K562 (cell line): ENCODE measurements around the gene BMP8B. TPM values are rescaled to one million over a fixed set of nuclear protein-coding genes. Genes with fewer than 3 reads are reported as not detected.

Source experiments
- ATAC-seq: fragments of 200-7000 bp; cut with Tn5 transposase; 3 replicates; pipeline ENCODE4 v1.9.1; 2020; ENCODE audit warnings: moderate library complexity
- BruUV-seq: library from RNA; stranded (reverse); fragments of 400-500 nt; replicated peaks from 2 replicates; lab custom pipeline; 2021; lab: Mats Ljungman, UMichigan
- CTCF ChIA-PET: fragments of 300-600 bp; formaldehyde crosslinking; extraction: SDS; loops from one replicate; lab custom pipeline; 2021; ENCODE audit warnings: low intra/inter-chr PET ratio; lab: Yijun Ruan, JAX
- POLR2A ChIA-PET: fragments of 300-600, 350-650 bp; sonication (Branson Sonifier 250); formaldehyde crosslinking; extraction: SDS; loops from one replicate; lab custom pipeline; 2021; ENCODE audit warnings: antibody characterized with exemption, inconsistent platforms; lab: Yijun Ruan, JAX
- DNase-seq, 4 experiments: peaks; one replicate each; pipeline versions ENCODE4 v3.0.0 to v3.0.0-alpha.2; 2011 to 2018; ENCODE audit warnings: low spot score in 3 of 4, mixed read lengths in 3 of 4; ENCODE audit errors: extremely low read depth in 1 of 4
- FAIRE-seq: peaks from 2 replicates; lab custom pipeline; 2011; peaks lifted over from hg19 to GRCh38; lab: Jason Lieb, UNC
- H2AFZ ChIP-seq: 2 replicates; pipeline ENCODE4 v1.6.0; 2011; ENCODE audit warnings: low read depth, low read length, control low read depth, inconsistent platforms
- H3K27ac ChIP-seq: fragments of 200-600 bp; 3 replicates; pipeline ENCODE4 v1.8.0; 2011; ENCODE audit warnings: low read depth, mild to moderate bottlenecking, control low read depth, inconsistent platforms, low read length, moderate library complexity, mixed read lengths; ENCODE audit errors: extremely low read depth
- H3K27me3 ChIP-seq, 2 experiments: fragments of 300-600 bp in 1 of 2; 2 replicates in 1 of 2; 3 replicates in 1 of 2; pipeline versions ENCODE4 v1.6.0 to v1.8.0; 2011; ENCODE audit warnings: inconsistent platforms in 2 of 2, low read length in 2 of 2, mild to moderate bottlenecking in 1 of 2, mixed read lengths in 1 of 2, moderate library complexity in 1 of 2; ENCODE audit not compliant: control insufficient read depth in 2 of 2, insufficient read depth in 2 of 2
- H3K36me3 ChIP-seq: fragments of 300-600 bp; 3 replicates; pipeline ENCODE4 v1.8.0; 2011; ENCODE audit warnings: mild to moderate bottlenecking, low read length, inconsistent platforms; ENCODE audit not compliant: control insufficient read depth, insufficient read depth
- H3K4me1 ChIP-seq, 2 experiments: fragments of 200-600 bp in 1 of 2; replicated peaks in 1 of 2; 2 replicates in 1 of 2; 3 replicates in 1 of 2; pipeline versions ENCODE4 v1.5.1 to v1.8.0; 2011; ENCODE audit warnings: inconsistent platforms in 2 of 2, low read length in 2 of 2, mild to moderate bottlenecking in 1 of 2, mixed read lengths in 1 of 2, moderate library complexity in 1 of 2; ENCODE audit not compliant: control insufficient read depth in 2 of 2, insufficient read depth in 2 of 2
- H3K4me2 ChIP-seq: 2 replicates; pipeline ENCODE4 v1.6.1; 2011; ENCODE audit warnings: low read length, control low read depth, inconsistent platforms, mixed read lengths; ENCODE audit not compliant: insufficient read depth
- H3K4me3 ChIP-seq: fragments of 200-600 bp; sonication (generic), shearing (Covaris generic); 2 replicates; pipeline ENCODE4 v1.5.1; 2016; ENCODE audit warnings: control low read depth, inconsistent platforms
- H3K79me2 ChIP-seq: fragments of 200-600 bp; 3 replicates; pipeline ENCODE4 v1.8.0; 2011; ENCODE audit warnings: low read length, inconsistent platforms; ENCODE audit not compliant: control insufficient read depth, insufficient read depth
- H3K9ac ChIP-seq, 2 experiments: 2 replicates each; pipeline versions ENCODE4 v1.6.0 to v1.6.1; 2011; ENCODE audit warnings: low read depth in 2 of 2, low read length in 2 of 2, control low read depth in 1 of 2, inconsistent platforms in 1 of 2, mild to moderate bottlenecking in 1 of 2, mixed read lengths in 1 of 2; ENCODE audit not compliant: insufficient read depth in 1 of 2
- H3K9me1 ChIP-seq: one replicate; pipeline ENCODE4 v1.6.0; 2011; ENCODE audit warnings: inconsistent platforms, mild to moderate bottlenecking, low read length, moderate library complexity; ENCODE audit not compliant: control insufficient read depth, insufficient read depth
- H3K9me3 ChIP-seq: replicated peaks from 2 replicates; pipeline ENCODE4 v1.5.1; 2011; ENCODE audit warnings: low read depth, low read length, inconsistent platforms; ENCODE audit not compliant: control insufficient read depth, insufficient read depth
- H4K20me1 ChIP-seq: replicated peaks from 2 replicates; pipeline ENCODE4 v1.6.1; 2011; ENCODE audit warnings: low read length, inconsistent platforms, mixed read lengths; ENCODE audit not compliant: control insufficient read depth, insufficient read depth
- CEBPB ChIP-seq: fragments of 450-650 bp; IDR thresholded peaks from 2 replicates; pipeline ENCODE4 v1.6.1; 2016; ENCODE audit warnings: missing genetic modification characterization, missing compliant biosample characterization
- ZNF512 ChIP-seq: IDR thresholded peaks from 2 replicates; pipeline ENCODE4 v1.6.1; 2016; ENCODE audit warnings: missing genetic modification characterization, missing compliant biosample characterization
- WGBS: fragments of 100-300 bp; shearing (Covaris generic); methylation state at CpG from one replicate; pipeline ENCODE4 v1.1.6; 2016; ENCODE audit warnings: low coverage, mixed read lengths; ENCODE audit not compliant: insufficient coverage; ENCODE audit errors: missing lambda C conversion rate; 5-methylcytosine and 5-hydroxymethylcytosine counted together
- in situ Hi-C: fragments of 300-500 bp; cut with MboI; formaldehyde crosslinking; loops from 4 replicates; pipeline ENCODE4 v1.15.0; 2018; ENCODE audit warnings: inconsistent platforms, mixed read lengths
- intact Hi-C: fragments of 100-400 bp; cut with micrococcal nuclease; formaldehyde crosslinking; loops from 2 replicates; pipeline ENCODE4 v1.14.2; 2022
- polyA plus RNA-seq, 8 experiments: library from polyadenylated mRNA; depleted of rRNA in 4 of 8; stranded (reverse) in 5 of 8; unstranded in 3 of 8; fragments of >200 nt; fragmentation: Nextera tagmentation in 2 of 8; fragmentation: Illumina TruSeq in 1 of 8; extraction: Ambion mirVana in 2 of 8; extraction: Trizol in 1 of 8; gene quantifications; 2 replicates each; pipeline versions ENCODE4 v1.2.1 to v1.2.3, GENCODE V29; 2011 to 2014; ENCODE audit warnings: inconsistent platforms in 1 of 8, missing spikeins in 1 of 8
- total RNA-seq, 7 experiments: library from RNA; depleted of rRNA in 6 of 7; stranded (reverse); fragments of >200 nt in 6 of 7; fragmentation: Illumina TruSeq in 2 of 7; extraction: Trizol in 2 of 7; gene quantifications; 2 replicates each; pipeline versions ENCODE4 v1.2.1 to v1.2.3, GENCODE V29; 2011 to 2021; ENCODE audit warnings: low replicate concordance in 1 of 7
- TF ChIP-seq, protein P1 (sequence below), 2 experiments: fragments of 450-650 bp in 1 of 2; sonication (generic) in 1 of 2; formaldehyde crosslinking in 1 of 2; IDR thresholded peaks; 2 replicates each; pipeline versions ENCODE4 v1.7.1 to v1.9.0; 2016 to 2022; ENCODE audit warnings: inconsistent platforms in 1 of 2, mild to moderate bottlenecking in 1 of 2, missing genetic modification reagents in 1 of 2

The BMP8B gene
- total and polyA plus RNA-seq, 9 of the 15 experiments (the other 6 are each of a cell fraction or from before 2014, with no cell fraction given): 0.03 to 0.33 (median 0.14) TPM

GRCh38 chr1:39776886-39777285 lies 11.8 kb downstream of the BMP8B start:
- H4K20me1 ChIP-seq: peaks cover 6% of the 10 kb centered on the region; the same call in 1 of the 2 replicates
- no peak overlapping the region for H3K4me3 ChIP-seq
- H3K36me3 ChIP-seq: no peaks in the 10 kb centered on the region
- ATAC-seq (no peak), DNase-seq (no peak), FAIRE-seq (no peak)
- in situ Hi-C loops (loop anchor here (10.0 kb wide), 1 partner anchor 272 kb away; no protein-coding TSS in a partner anchor), intact Hi-C loops (no loop called here)
- TF ChIP-seq ZNF512 (tag): no peak
- TF ChIP-seq CEBPB (tag): peak; percentile 11; the same call in 1 of the 2 replicates
- H3K4me1 ChIP-seq: peaks cover 4 to 8% of the 10 kb centered on the region in 2 experiments; a peak in 2 of 5 replicates
- no peak overlapping the region for H3K4me2 ChIP-seq
- H3K27me3 ChIP-seq: peaks cover 10 to 37% of the 10 kb centered on the region in 2 experiments; a peak in 3 of 5 replicates
- no peak overlapping the region for H2AFZ ChIP-seq
- no peaks in the 10 kb centered on the region for H3K79me2 ChIP-seq
- POLR2A ChIA-PET: interaction anchor here (0.6 kb wide), 2 partner anchors 23 to 200 kb away, joined by 3 read pairs; no protein-coding TSS in a partner anchor
- no peaks in the 10 kb centered on the region for H3K9me1 ChIP-seq
- no peak overlapping the region for H3K9ac ChIP-seq
- no TSS peak for BruUV-seq
- H3K27ac ChIP-seq: no peak overlapping the region
- WGBS: 15% methylated on average over 4 of the region's 4 CpGs
- no peaks in the 10 kb centered on the region for H3K9me3 ChIP-seq
- CTCF ChIA-PET: no interaction called here

GRCh38 chr1:39776400-39776713 lies 12.3 kb downstream of the BMP8B start:
- Histone ChIP-seq H3K27ac (no peak overlapping the region), H3K4me1 (peaks cover 4 to 8% of the 10 kb centered on the region in 2 experiments; a peak in 2 of 5 replicates), H4K20me1 (peaks cover 6% of the 10 kb centered on the region; the same call in 1 of the 2 replicates), H3K79me2 (no peaks in the 10 kb centered on the region), H3K9me3 (no peaks in the 10 kb centered on the region), H2AFZ (no peak overlapping the region), H3K4me3 (no peak overlapping the region), H3K27me3 (peaks cover 7 to 33% of the 10 kb centered on the region in 2 experiments; a peak in 3 of 5 replicates), H3K9me1 (no peaks in the 10 kb centered on the region), H3K9ac (no peak overlapping the region), H3K4me2 (no peak overlapping the region), H3K36me3 (no peaks in the 10 kb centered on the region)
- DNase-seq: no peak
- in situ Hi-C loops: loop anchor here (10.0 kb wide), 1 partner anchor 272 kb away; no protein-coding TSS in a partner anchor
- ChIA-PET POLR2A (no interaction called here), CTCF (no interaction called here)
- WGBS: 31% methylated on average over 12 of the region's 12 CpGs
- intact Hi-C loops: no loop called here
- ATAC-seq: no peak
- FAIRE-seq: no peak
- no TSS peak for BruUV-seq
- TF ChIP-seq, protein P1, sequence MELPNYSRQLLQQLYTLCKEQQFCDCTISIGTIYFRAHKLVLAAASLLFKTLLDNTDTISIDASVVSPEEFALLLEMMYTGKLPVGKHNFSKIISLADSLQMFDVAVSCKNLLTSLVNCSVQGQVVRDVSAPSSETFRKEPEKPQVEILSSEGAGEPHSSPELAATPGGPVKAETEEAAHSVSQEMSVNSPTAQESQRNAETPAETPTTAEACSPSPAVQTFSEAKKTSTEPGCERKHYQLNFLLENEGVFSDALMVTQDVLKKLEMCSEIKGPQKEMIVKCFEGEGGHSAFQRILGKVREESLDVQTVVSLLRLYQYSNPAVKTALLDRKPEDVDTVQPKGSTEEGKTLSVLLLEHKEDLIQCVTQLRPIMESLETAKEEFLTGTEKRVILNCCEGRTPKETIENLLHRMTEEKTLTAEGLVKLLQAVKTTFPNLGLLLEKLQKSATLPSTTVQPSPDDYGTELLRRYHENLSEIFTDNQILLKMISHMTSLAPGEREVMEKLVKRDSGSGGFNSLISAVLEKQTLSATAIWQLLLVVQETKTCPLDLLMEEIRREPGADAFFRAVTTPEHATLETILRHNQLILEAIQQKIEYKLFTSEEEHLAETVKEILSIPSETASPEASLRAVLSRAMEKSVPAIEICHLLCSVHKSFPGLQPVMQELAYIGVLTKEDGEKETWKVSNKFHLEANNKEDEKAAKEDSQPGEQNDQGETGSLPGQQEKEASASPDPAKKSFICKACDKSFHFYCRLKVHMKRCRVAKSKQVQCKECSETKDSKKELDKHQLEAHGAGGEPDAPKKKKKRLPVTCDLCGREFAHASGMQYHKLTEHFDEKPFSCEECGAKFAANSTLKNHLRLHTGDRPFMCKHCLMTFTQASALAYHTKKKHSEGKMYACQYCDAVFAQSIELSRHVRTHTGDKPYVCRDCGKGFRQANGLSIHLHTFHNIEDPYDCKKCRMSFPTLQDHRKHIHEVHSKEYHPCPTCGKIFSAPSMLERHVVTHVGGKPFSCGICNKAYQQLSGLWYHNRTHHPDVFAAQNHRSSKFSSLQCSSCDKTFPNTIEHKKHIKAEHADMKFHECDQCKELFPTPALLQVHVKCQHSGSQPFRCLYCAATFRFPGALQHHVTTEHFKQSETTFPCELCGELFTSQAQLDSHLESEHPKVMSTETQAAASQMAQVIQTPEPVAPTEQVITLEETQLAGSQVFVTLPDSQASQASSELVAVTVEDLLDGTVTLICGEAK (IDR thresholded peaks at IDR 0.05): 0 out of 2 replicates have a peak, but pooled peaks have one; percentile 35
- TF ChIP-seq, protein P1 (CRISPR knock-in tag; IDR thresholded peaks at IDR 0.05): no peak
